Cerebellar nuclear complex (tissue), 1 donor: Measurements from ENCODE around the gene CNTN1.

Experiments used
- DNase-seq, 2 experiments: peaks; one replicate each; lab custom pipeline; 2025; lab: John Stamatoyannopoulos, UW

CNTN1 gene

DNA sequence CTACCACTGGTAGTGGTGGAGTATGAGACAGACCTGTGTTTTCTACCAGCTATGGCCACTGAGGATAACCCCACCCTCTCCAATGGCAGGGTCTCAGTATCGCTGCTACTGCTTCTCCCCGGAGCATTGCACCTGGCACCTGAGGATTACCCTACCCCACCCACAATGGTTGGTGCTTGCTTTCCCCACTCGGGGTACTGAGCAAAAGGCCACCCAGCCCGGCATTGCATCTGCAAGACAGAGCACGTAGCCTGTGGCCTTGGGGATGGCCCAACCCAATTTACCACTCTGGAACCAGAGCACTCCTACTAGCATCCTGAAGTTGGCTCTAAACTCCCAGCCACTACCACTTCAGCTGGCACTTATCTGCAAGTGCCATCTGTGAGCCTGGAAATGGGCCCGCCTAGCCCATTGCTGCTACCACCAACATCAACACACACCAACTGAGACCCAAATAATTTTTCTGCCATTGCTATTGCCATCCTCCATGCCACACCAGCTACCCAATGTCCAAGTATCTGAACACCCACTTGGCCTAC, 145.7 kb downstream of the CNTN1 start:
- peak in 1 of 2 experiments; percentile 34 for DNase-seq

DNA sequence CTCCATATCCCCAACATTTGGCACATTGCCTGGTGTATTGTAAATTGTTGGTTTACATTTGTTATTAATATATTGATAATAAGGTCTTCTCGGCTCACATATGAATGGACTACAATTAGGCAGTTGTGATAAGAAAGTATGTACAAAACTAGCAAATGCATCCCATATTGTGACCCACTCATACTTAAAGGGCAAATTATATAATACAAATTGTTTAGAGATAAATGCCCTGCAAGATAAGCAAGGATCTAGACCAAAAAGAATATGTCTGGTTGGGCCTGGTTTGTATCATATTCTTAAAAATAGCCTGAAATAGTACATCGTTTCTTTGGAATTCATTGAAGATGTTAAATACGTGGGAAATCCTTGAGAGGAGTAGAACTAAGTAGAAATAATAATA, 151.3 kb downstream of the CNTN1 start:
- DNase-seq = no peak

DNA sequence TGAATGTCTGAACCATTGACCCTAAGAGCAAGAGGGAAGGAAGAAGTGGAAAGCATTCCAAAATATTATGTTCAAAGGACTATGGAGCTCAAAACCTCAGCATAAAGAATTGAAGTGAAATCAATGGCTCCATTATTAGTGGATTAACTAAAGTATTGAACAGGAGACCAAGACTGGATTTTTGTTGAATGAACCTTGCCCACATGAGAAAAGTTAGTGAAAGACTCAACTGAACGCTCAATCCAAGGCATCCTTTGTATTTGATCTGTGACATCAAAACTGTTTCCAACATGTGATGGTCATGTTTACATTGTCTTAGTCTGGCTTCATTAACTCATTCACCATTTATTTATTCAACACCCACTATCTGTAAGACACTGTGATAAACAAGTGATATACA, 161.0 kb downstream of the CNTN1 start:
- DNase-seq = no peak

DNA sequence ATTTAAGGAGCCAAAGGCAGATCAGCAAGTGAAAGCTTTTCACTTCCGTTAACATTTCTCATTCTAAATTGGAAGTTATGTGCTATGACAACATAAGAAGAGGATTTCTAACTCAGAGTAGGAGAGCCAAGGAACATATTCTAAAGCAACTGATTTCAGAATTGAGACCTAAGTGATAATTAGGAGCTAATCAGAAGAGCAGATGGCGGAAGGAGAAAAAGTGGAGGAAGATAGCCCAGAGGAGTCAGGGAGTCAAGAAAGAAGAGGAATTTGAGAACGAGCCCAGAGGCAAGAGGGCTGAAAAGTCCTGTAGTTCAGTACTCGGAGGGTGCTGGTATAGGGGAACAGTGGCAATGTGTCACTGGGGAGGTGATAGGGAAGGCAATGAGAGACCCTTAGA, 162.4 kb downstream of the CNTN1 start:
- no peak for DNase-seq

DNA sequence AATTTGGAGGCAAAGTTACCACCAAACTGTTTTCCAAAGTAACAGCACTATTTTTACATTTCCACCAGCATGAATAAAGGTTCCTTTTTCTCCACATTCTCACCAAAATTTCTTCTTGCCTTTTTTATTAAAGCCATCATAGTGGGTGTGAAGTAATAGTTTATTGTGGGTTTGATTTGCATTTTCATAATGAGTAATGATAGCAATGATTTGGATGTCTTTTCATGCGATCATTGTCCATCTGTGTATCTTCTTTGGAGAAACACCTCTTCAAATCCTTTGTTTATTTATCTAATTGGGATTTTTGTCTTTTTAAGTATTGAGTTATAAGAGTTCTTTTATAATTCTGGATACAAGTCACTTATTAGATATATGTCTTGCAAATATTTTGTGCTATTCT, 172.7 kb downstream of the CNTN1 start:
- peak; percentile 10 to 67 for DNase-seq

DNA sequence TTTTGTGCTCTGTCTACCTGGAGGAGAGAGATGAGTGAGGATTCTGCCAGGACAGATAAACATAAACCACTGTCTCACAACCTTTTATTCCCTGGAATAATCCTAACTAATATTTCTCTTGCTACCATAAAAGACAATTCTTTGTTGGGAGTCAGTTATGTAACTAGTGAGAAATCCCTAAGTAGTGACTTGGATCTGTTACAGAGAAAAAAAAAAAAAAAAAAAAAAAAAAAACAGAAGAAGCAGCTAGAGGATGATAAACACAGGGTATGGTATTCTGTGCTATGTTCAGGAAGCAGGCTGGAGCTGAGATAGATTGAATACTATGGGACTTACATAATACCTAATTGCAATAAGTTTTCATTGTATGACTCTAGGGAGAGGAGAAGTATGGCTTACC, 178.7 kb downstream of the CNTN1 start:
- DNase-seq = no peak

DNA sequence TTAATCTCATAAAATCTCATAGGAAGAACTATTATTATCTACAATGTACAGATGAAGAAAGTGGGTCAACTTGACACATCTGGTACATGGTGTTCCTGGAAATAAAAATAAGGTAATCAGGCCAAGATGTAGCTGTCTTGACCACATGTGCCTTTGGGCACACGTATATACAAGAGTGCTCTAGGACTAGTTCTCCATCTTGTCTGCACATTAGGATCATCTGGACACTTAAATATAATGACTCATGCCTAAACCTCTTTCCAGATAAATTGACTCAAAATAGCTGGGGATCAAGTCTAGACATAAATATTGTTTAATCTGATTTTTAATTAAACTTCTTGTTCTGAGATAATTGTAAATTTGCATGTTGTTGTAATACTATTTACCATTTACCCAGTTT, 182.6 kb downstream of the CNTN1 start:
- DNase-seq = no peak

DNA sequence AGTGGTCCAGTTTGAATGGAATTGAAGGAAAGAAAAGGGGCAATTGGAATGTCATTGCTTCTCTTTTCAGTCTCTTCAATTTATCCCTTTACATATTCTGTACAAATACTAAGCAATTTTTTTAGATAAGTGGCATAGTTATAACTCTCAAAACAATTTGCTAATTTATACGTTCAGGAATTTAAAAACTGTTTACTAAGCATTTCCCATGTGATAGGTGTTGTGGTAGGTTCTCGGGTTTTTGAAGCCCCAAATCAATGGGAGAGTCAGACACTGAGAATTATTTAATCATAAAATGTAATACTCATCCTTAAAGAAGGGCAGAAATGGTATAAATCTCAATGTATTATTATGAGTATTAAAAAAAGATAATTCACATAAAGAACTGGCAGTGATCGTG, 197.1 kb downstream of the CNTN1 start:
- no peak for DNase-seq

DNA sequence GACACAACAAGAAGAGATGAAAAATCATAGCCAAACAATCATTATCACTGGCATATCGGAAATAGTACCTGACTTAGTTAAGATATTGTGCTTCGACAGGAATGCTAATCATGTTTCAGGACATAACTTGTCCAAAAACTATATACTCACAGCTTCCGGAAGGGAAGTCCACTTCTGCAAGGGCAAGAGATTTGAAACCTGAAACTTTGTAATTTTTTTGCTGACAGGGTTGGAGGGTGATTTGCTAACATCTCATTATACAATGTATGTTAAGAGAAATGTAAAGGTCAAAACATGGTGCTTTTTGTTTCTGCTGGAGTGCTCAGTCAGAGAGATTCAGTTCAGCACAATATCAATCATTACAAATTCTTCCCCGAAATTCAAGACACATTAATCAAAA, 200.3 kb downstream of the CNTN1 start:
- DNase-seq = no peak

DNA sequence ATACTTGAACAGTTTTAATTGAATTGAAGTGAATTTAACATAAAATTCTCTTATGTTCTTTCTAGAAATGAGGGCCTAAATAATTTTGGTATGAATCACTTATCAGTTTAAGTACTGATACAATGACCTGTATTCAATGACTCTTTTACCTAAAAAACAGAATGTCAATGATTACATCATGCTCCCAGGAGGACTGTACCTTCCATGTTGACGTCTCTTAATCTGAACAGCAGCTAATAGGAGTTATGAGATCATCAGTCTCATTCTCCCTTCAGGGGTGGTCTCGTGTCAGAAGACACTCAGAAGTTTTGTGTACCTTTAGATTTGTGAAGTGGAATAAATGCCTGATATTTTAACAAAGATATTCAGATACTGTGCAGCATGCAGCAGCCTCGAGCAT, 206.3 kb downstream of the CNTN1 start:
- DNase-seq = no peak

DNA sequence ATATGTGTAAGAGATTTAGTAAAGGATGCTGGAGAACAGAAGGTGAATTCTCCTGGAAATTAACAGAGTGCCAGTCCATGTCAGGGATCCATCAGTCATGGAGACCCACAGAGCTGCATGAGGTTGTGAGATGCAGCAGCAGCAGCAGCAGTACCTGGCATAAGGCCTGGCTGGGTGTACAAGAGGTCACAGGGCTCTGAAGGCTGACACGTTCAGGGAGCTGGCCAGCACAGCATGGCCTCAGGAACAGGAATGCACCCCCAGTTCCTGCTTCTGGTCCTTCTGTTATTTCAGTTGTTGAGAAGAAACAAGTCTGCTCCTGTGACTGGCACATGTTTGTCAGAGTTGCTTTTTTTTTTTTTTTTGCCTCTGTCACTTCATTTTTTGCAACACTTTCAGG, 210.8 kb downstream of the CNTN1 start:
- DNase-seq = peak in 1 of 2 experiments; percentile 24

DNA sequence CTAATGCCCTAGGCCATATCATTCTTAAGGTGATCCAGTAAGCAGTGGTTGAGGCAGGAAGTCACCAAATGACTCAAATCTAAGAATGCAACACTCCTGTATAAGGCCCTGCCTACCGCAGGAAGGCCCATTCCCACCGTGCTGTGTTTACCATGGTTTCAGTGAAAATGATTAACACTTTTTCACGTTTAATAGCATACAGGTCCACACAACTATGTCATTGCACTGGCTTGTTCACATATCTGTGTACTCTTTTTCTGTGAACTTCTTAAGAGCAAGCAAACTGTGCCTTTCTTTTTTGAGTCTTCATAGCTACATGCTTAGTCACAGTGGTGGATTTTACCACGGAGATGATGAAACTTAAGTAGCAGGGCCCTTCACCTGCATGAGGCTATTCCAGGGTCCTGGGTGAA, 214.9 kb downstream of the CNTN1 start:
- DNase-seq = no peak

DNA sequence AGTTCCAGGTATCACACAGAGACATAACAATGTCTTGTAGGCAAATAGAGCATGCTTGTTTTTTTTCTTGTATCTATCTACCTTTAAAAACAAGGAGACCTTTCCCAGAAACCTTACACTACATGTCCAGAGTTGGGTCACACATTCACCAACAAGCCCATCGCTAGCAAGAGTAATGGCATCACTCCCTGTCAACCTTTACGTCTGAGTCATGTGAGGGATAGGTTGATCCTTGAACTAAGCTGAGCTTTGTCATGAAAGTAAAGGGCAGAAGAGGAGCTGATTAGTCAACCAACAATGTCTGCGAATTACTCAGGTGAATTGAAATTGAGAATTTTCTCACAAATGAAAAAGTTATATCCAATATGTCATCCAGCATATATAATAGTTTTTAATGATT, 219.4 kb downstream of the CNTN1 start:
- no peak for DNase-seq

DNA sequence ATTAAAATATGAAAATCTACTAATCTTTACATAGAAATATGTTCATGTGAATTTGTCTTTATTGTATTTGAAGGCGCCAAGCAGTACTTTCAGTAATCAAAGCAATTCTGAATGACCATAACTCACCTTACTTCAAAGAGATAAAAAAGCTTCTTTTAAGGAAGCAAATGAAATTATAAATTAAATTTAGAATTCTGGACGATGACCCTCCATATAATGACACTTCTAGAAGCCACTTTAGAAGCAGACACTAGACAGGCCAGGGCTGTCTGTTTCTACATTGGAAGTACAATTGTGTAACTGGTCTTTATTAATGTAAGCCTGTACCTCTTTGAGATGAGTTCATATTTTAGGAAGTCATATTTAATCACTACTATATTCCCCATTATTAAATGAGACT, 222.9 kb downstream of the CNTN1 start:
- no peak for DNase-seq

DNA sequence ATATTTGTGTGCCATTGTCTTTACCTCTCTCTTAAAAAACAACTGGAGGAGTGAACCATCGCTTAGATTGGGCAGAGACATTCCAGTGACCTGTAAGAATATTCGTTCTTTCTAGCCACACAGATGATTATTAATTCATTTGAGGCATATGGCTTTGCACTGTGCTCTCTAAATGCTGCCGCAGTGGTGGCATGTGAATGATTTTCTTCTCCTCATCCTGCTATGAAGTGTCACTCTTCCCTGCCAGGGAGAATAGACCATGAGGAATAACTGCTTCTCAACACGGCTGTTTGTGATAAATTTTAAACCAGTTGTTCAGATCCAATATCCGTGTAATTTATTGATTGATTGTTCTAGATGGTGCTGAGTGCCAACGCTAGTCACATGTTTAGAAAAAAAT, 225.3 kb downstream of the CNTN1 start:
- DNase-seq = no peak

DNA sequence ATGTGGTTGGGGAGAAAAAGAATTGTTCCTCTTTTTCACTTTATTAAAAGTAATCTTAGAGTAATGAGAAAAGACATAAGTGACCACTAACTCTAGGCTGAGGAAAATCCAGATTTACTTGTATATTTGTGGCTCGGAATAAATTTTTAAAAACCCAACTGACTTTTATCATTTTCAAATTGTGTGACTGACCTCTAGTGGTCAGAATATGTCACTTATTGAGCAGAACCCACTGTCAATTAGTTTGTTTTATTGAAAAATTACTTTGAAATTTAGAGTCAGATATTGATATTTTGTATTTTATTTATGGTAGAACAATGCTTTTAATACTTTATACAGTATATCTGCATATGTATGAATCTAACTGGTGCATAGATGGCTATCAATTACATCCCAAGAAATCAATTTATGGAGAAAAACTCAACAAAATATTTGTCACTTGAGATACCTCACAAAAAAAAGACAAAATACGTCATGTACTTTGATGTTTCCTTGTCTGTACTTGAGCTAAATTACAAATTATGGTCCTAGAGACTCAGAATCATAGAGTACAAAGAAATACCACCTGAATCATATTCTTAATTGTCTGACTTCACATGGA, 229.4 kb downstream of the CNTN1 start:
- DNase-seq = no peak

DNA sequence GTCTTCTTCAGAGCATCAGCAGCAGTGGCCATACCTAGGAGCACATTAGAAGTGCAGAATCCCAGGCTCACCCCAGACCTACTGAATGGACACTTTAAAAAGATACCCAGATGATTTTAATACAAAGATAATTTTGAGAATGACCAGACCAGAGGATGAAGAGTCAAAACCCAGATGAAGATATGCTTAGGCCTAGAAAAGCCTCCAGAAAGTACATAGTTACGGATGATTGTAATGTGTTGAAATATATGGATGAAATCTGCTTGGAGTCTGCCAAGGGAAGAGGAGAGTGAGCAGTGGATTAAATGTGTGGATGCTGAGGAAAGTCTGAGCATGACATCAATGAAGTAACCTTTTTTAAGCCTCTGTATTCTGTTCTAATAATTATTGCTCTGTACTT, 245.7 kb downstream of the CNTN1 start:
- DNase-seq = no peak

DNA sequence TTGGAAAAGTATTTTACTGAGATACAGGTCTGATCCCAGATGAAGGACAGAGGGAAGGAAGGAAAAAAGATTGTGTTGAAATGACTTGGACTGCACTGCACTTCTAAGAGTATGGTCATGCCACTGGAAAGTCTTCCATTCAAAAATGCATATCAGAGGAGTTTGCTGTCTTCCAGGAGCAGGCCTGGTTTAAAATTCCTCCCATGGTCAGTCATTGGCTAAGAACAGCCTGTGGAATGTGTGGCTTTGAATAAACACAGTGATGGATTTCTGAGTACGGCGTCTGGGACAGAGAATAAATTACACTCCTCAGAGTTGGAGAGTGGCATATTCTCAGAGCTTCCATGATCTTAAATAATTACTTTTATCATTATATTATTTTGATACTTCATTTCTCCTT, 250.1 kb downstream of the CNTN1 start:
- DNase-seq = no peak

DNA sequence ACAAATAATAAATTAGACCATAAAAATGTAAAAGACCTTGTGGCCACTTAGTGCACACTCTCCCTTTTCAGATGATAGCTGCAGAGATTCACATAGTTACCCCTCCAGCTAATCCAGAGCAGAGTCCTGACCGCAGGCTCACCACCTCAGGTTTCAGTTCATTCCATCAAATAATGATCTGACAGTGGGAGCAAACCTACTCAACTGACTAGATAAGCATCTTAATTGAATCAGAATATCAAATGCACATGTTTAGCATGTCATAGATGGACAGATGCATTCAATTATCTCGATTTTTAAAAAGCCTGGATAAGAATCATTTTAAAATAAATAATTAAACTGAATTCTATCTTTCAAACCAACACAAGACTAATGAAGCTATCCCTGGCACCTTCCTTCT, 253.5 kb downstream of the CNTN1 start:
- DNase-seq = no peak

DNA sequence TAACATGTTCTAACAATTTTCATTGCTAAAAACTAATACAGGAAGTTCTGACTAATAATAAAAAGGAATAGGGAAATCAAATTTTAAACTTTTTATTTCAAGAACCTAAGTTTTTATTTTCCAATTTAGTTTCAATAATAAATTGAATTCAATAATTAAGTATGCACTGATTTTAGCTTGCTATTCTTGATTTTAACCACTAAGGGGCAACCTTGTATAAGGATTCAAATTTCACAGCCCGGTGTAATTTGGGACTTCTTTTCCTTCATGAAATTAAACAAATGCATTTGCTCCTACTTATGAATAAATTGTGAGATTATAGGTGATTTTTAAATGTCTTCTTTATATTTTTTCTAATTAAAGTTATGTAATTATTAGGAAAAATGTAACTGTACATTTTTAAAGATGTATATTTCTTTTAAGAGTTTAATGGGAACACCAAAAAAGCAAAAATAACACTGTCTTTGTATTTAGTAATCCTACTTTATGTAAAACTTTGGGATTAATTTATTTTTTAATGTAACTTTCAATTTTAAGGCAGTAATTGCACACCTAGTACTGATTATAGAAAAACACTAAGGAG, 254.5 kb downstream of the CNTN1 start:
- peak in 1 of 2 experiments; percentile 20 for DNase-seq

DNA sequence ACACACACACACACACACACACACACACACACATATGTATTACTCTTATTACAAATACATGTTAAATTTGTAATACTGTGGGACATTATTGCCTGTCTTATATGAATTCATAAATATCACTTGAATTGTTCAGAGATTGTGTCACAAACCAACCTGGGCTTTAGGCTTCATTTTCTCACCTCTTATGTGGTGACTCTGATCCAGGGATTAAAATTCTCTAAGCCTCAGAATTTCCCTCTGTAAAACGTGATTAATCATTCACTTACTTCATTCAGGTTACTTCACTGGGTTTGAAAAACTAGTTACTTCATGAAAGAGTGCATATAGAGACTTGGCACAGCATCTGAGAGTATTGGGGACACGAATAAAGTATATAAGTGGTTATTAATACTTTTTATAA, 255.6 kb downstream of the CNTN1 start:
- DNase-seq = no peak

DNA sequence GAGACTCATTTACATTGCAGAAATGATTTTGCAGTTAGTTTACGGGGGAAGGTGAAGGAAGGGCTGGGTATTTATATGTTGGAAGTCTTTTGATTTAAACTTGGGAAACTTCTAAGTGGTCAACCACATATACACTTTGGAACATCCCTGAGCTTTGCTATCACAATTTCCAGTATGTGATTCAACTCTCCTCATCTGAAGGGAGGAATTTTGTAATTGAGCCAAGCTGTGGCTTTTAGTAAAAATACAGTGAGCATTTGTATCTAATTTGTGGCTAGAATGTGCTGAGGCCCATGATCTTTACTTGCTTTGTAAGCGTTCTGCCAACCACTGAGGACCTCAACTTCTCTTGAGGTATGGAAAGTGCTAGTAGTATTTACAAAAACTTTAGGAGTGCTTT, 260.8 kb downstream of the CNTN1 start:
- DNase-seq = no peak

DNA sequence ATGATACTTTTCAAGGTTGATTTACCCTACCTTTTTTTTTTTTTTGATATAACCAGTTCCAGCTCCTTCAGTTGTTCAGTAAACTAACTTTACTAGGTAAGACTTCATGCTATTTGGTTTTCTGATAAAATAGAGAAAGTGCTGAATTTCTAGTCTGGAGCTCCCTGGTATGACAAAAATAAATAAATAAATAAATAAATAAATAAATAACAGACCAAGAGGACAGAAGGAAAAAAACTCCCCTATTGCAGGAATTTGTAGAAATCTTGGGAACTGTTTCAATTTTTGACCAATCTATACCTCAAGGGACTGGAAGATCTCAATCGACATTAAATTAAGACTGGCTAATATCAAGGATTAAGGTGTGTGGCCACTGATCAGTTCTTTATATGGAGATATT, 265.2 kb downstream of the CNTN1 start:
- no peak for DNase-seq

DNA sequence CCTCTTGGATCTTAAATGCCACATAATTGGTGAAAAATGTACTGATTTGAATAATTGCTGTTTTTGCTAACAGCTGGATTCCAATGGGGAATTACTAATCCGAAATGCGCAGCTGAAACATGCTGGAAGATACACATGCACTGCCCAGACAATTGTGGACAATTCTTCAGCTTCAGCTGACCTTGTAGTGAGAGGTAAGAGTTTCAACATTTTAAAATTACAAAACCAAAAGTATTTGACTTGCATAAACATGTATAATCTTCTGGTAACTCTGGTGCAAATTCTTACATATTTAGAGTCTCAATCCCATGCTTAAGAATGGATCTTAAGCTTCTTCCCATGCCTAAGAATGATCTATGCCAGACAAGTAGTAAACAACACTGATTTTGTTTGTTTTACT, 266.8 kb downstream of the CNTN1 start:
- no peak for DNase-seq
